Measurements from ENCODE around the gene HOXB9.
A peak's percentile ranks its signal among the peaks of the same experiment; 100 is the strongest.

HOXB9 gene

GRCh38 chr17:48612854-48613691 is 13.1 kb downstream of the HOXB9 start:
- peak; percentile 79 for DNase-seq (ENCODE audit: insufficient read length, low spot score)
- FAIRE-seq, result peak; percentile 86

- FAIRE-seq (no peak), DNase-seq (ENCODE audit: insufficient read length, low spot score) (no peak)
These were observed 13.7 kb downstream of the HOXB9 start for GRCh38 chr17:48612456-48612853.

- DNase-seq (ENCODE audit: insufficient read length, low spot score), result no peak
- FAIRE-seq, result no peak
These were observed 14.3 kb downstream of the HOXB9 start for GRCh38 chr17:48611681-48612455.

GRCh38 chr17:48611213-48611612 is 14.9 kb downstream of the HOXB9 start:
- no peak for FAIRE-seq
- no peak for DNase-seq (ENCODE audit: insufficient read length, low spot score)

GRCh38 chr17:48610282-48611211 is 15.6 kb downstream of the HOXB9 start, which contains the start of gene HOXB7:
HOXB7 (minus strand) TSS chr17:48611017; CDS start chr17:48610918, 99 bp downstream.
- DNase-seq (ENCODE audit: insufficient read length, low spot score), result peak; percentile 87
- peak; percentile 95 for FAIRE-seq

- DNase-seq (ENCODE audit: insufficient read length, low spot score) (no peak), FAIRE-seq (no peak)
These were observed 16.3 kb downstream of the HOXB9 start for GRCh38 chr17:48609759-48610281.

- FAIRE-seq (peak; percentile 13), DNase-seq (ENCODE audit: insufficient read length, low spot score) (no peak)
These were observed 17.1 kb downstream of the HOXB9 start for GRCh38 chr17:48609033-48609432.

- FAIRE-seq, result no peak
- DNase-seq (ENCODE audit: insufficient read length, low spot score), result no peak
These were observed 17.7 kb downstream of the HOXB9 start for GRCh38 chr17:48608494-48608834.

GRCh38 chr17:48606892-48607614 is 19.1 kb downstream of the HOXB9 start:
- FAIRE-seq (no peak), DNase-seq (ENCODE audit: insufficient read length, low spot score) (no peak)

- FAIRE-seq, result peak; percentile 88
These were observed 19.9 kb downstream of the HOXB9 start for GRCh38 chr17:48605991-48606891.

GRCh38 chr17:48605409-48605919 is 20.7 kb downstream of the HOXB9 start:
- DNase-seq (ENCODE audit: insufficient read length, low spot score), result no peak
- FAIRE-seq, result peak; percentile 59

More at GRCh38 chr17:48605991-48606891, 19.9 kb downstream of the HOXB9 start:
- DNase-seq (ENCODE audit: insufficient read length, low spot score), result no peak

GRCh38 chr17:48604770-48605329 is 21.3 kb downstream of the HOXB9 start, which contains the start of gene HOXB6:
HOXB6 (minus strand) TSS chr17:48604986; CDS start chr17:48598150, 6,836 bp downstream.
- FAIRE-seq (peak; percentile 9), DNase-seq (ENCODE audit: insufficient read length, low spot score) (no peak)

- peak; percentile 82 for DNase-seq (ENCODE audit: insufficient read length, low spot score)
- FAIRE-seq, result peak; percentile 75
These were observed 22.0 kb downstream of the HOXB9 start for GRCh38 chr17:48603959-48604769.

- no peak for DNase-seq (ENCODE audit: insufficient read length, low spot score)
These were observed 24.4 kb downstream of the HOXB9 start for GRCh38 chr17:48601539-48602425.

GRCh38 chr17:48601207-48601538 is 25.0 kb downstream of the HOXB9 start:
- no peak for FAIRE-seq
- DNase-seq (ENCODE audit: insufficient read length, low spot score), result no peak

More at GRCh38 chr17:48601539-48602425, 24.4 kb downstream of the HOXB9 start:
- FAIRE-seq, result no peak
